SU-DHL-6 (cell line): ENCODE data around the gene HSD17B13.

Source experiments
- EZH2phosphoT487 ChIP-seq: fragments of 200-600 bp; sonication (generic), shearing (Covaris generic); conservative IDR thresholded peaks from 2 replicates; pipeline ENCODE4 v1.6.1; 2018; ENCODE audit warnings: mild to moderate bottlenecking, antibody characterized with exemption, low read length, moderate library complexity, mixed read lengths
- TF ChIP-seq, protein P1 (sequence below): fragments of 200-600 bp; sonication (generic); IDR thresholded peaks from one replicate; pipeline ENCODE4 v1.5.1; 2017; ENCODE audit warnings: antibody characterized with exemption, mild to moderate bottlenecking, low read length, moderate library complexity; ENCODE audit not compliant: insufficient read depth, poor library complexity, severe bottlenecking

DNA sequence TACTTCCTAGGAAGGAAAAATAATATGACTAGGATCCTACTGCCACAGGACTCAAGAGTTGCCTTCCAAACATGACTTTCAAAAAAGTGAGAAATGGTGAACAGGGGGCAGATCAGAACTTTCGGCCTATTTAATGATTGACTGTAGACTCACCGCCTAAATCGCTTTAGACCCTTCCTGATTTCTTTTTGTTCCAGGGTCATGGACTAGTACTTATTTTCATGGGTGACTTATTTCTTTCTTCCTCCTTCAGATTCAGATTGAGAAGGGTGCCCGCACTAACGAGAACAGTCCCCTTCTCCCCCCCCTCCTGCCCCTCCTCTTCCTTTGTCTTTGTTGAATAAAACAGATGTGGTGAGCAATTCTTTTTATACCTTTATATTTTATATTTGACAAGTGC, 54.3 kb downstream of the HSD17B13 start:
- TF ChIP-seq, protein P1, sequence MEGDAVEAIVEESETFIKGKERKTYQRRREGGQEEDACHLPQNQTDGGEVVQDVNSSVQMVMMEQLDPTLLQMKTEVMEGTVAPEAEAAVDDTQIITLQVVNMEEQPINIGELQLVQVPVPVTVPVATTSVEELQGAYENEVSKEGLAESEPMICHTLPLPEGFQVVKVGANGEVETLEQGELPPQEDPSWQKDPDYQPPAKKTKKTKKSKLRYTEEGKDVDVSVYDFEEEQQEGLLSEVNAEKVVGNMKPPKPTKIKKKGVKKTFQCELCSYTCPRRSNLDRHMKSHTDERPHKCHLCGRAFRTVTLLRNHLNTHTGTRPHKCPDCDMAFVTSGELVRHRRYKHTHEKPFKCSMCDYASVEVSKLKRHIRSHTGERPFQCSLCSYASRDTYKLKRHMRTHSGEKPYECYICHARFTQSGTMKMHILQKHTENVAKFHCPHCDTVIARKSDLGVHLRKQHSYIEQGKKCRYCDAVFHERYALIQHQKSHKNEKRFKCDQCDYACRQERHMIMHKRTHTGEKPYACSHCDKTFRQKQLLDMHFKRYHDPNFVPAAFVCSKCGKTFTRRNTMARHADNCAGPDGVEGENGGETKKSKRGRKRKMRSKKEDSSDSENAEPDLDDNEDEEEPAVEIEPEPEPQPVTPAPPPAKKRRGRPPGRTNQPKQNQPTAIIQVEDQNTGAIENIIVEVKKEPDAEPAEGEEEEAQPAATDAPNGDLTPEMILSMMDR: no peak
- TF ChIP-seq EZH2phosphoT487: no peak
